SU-DHL-6 (cell line): ENCODE results near the gene TCTA.

Experiments used
- H2AFZ ChIP-seq: fragments of 200-600 bp; sonication (generic); 2 replicates; pipeline ENCODE4 v1.6.1; 2014; ENCODE audit warnings: low read depth, mild to moderate bottlenecking, moderate library complexity, mixed read lengths, antibody characterized with exemption, low read length; ENCODE audit not compliant: severe bottlenecking
- H3F3A ChIP-seq: fragments of 200-600 bp; shearing (Covaris generic); 2 replicates; pipeline ENCODE4 v1.6.0; 2016; ENCODE audit warnings: antibody characterized with exemption, mild to moderate bottlenecking; ENCODE audit not compliant: insufficient read depth
- H3K27ac ChIP-seq: fragments of 200-600 bp; sonication (generic); 2 replicates; pipeline ENCODE4 v1.5.1; 2016; ENCODE audit warnings: low read depth, mild to moderate bottlenecking, low read length, moderate library complexity, mixed read lengths
- H3K27me3 ChIP-seq: fragments of 200-600 bp; sonication (generic), shearing (Covaris generic); 2 replicates; pipeline ENCODE4 v1.6.0; 2014; ENCODE audit warnings: mild to moderate bottlenecking, low read length
- H3K36me3 ChIP-seq: fragments of 200-600 bp; sonication (generic); 2 replicates; pipeline ENCODE4 v1.6.1; 2014; ENCODE audit warnings: mild to moderate bottlenecking, low read length, mixed read lengths
- H3K4me2 ChIP-seq: fragments of 300-600, 200-600 bp; shearing (Covaris generic), sonication (generic); 2 replicates; pipeline ENCODE4 v1.6.0; 2014; ENCODE audit warnings: low read length, low read depth, mild to moderate bottlenecking; ENCODE audit not compliant: poor library complexity, severe bottlenecking
- H3K4me3 ChIP-seq: fragments of 200-600 bp; sonication (generic); 2 replicates; pipeline ENCODE4 v1.5.1; 2014; ENCODE audit warnings: antibody characterized with exemption, low read length, mild to moderate bottlenecking, mixed read lengths; ENCODE audit not compliant: insufficient read depth, poor library complexity, severe bottlenecking
- H3K79me2 ChIP-seq: fragments of 200-600 bp; sonication (generic); 2 replicates; pipeline ENCODE4 v1.6.1; 2014; ENCODE audit warnings: mild to moderate bottlenecking, low read length, moderate library complexity; ENCODE audit not compliant: insufficient read depth
- H3K9ac ChIP-seq: fragments of 200-600 bp; sonication (generic); 2 replicates; pipeline ENCODE4 v1.7.0; 2014; ENCODE audit warnings: mild to moderate bottlenecking, low read length
- H3K9me2 ChIP-seq: fragments of 200-600 bp; sonication (generic); replicated peaks from 2 replicates; pipeline ENCODE4 v1.6.1; 2014; ENCODE audit warnings: low read length; ENCODE audit not compliant: insufficient read depth
- H3K9me3 ChIP-seq: fragments of 200-600 bp; sonication (generic); 2 replicates; pipeline ENCODE4 v1.6.1; 2014; ENCODE audit warnings: low read length, mixed read lengths; ENCODE audit not compliant: insufficient read depth
- H4K20me1 ChIP-seq: fragments of 200-600 bp; sonication (generic); 2 replicates; pipeline ENCODE4 v1.6.1; 2014; ENCODE audit warnings: low read depth, mild to moderate bottlenecking, antibody characterized with exemption, low read length, moderate library complexity, mixed read lengths
- CTCF ChIP-seq: fragments of 200-600 bp; sonication (generic); IDR thresholded peaks from one replicate; pipeline ENCODE4 v1.5.1; 2017; ENCODE audit warnings: antibody characterized with exemption, mild to moderate bottlenecking, low read length, moderate library complexity; ENCODE audit not compliant: insufficient read depth, poor library complexity, severe bottlenecking
- EZH2phosphoT487 ChIP-seq: fragments of 200-600 bp; sonication (generic), shearing (Covaris generic); conservative IDR thresholded peaks from 2 replicates; pipeline ENCODE4 v1.6.1; 2018; ENCODE audit warnings: mild to moderate bottlenecking, antibody characterized with exemption, low read length, moderate library complexity, mixed read lengths

The TCTA gene

GRCh38 chr3:49371946-49372345 is 40.3 kb upstream of the TCTA start:
- H3K36me3 ChIP-seq: peaks cover 14% of the 10 kb centered on the region
- H3F3A ChIP-seq: no peaks in the 10 kb centered on the region
- H3K9me3 ChIP-seq: no peaks in the 10 kb centered on the region
- H3K79me2 ChIP-seq: peaks cover 85% of the 10 kb centered on the region
- H3K4me3 ChIP-seq: no peak overlapping the region
- TF ChIP-seq CTCF (no peak), EZH2phosphoT487 (no peak)
- H3K27me3 ChIP-seq: no peaks in the 10 kb centered on the region
- no peak overlapping the region for H2AFZ ChIP-seq
- no peak overlapping the region for H3K27ac ChIP-seq
- H4K20me1 ChIP-seq: peaks cover 4% of the 10 kb centered on the region; the same call in 1 of the 2 replicates
- no peaks in the 10 kb centered on the region for H3K9me2 ChIP-seq
- H3K4me2 ChIP-seq: no peak overlapping the region
- no peak overlapping the region for H3K9ac ChIP-seq

- H3K36me3 ChIP-seq: peaks cover 2% of the 10 kb centered on the region; the same call in 1 of the 2 replicates
- peaks cover 100% of the 10 kb centered on the region for H3K79me2 ChIP-seq
- peaks cover 19% of the 10 kb centered on the region for H4K20me1 ChIP-seq
- H3K9me2 ChIP-seq: no peaks in the 10 kb centered on the region
- TF ChIP-seq CTCF (no peak), EZH2phosphoT487 (no peak)
- no peaks in the 10 kb centered on the region for H3K9me3 ChIP-seq
- H3K9ac ChIP-seq: no peak overlapping the region
- H3K27ac ChIP-seq: peak overlapping the region; percentile 48
- H3F3A ChIP-seq: peaks cover 5% of the 10 kb centered on the region; the same call in 1 of the 2 replicates
- H3K4me3 ChIP-seq: no peak overlapping the region
- H2AFZ ChIP-seq: no peak overlapping the region
- no peaks in the 10 kb centered on the region for H3K27me3 ChIP-seq
- H3K4me2 ChIP-seq: no peak overlapping the region
These were observed 34.7 kb upstream of the TCTA start for GRCh38 chr3:49377483-49377882.

GRCh38 chr3:49378249-49378895 is 33.9 kb upstream of the TCTA start:
- Histone ChIP-seq H3K9ac (no peak overlapping the region), H3K79me2 (peaks cover 100% of the 10 kb centered on the region), H3K9me2 (no peaks in the 10 kb centered on the region), H3K27ac (no peak overlapping the region), H3K36me3 (peaks cover 2% of the 10 kb centered on the region; the same call in 1 of the 2 replicates), H3K9me3 (no peaks in the 10 kb centered on the region), H4K20me1 (peaks cover 19% of the 10 kb centered on the region), H3F3A (peaks cover 5% of the 10 kb centered on the region; the same call in 1 of the 2 replicates), H2AFZ (no peak overlapping the region), H3K4me3 (no peak overlapping the region), H3K4me2 (no peak overlapping the region), H3K27me3 (no peaks in the 10 kb centered on the region)
- TF ChIP-seq CTCF (no peak), EZH2phosphoT487 (no peak)
